Fibroblast of skin of abdomen (primary cell): Measurements from ENCODE around the gene TUBA3E.
"Not testable (repeated sequence)": the region's sequence is repeated elsewhere in the genome, so short reads cannot be mapped to it uniquely, and the experiment has no call there.

Experiments used
- DNase-seq: peaks from one replicate; pipeline ENCODE4 v3.0.0-alpha.2; 2013

Gene TUBA3E

DNA sequence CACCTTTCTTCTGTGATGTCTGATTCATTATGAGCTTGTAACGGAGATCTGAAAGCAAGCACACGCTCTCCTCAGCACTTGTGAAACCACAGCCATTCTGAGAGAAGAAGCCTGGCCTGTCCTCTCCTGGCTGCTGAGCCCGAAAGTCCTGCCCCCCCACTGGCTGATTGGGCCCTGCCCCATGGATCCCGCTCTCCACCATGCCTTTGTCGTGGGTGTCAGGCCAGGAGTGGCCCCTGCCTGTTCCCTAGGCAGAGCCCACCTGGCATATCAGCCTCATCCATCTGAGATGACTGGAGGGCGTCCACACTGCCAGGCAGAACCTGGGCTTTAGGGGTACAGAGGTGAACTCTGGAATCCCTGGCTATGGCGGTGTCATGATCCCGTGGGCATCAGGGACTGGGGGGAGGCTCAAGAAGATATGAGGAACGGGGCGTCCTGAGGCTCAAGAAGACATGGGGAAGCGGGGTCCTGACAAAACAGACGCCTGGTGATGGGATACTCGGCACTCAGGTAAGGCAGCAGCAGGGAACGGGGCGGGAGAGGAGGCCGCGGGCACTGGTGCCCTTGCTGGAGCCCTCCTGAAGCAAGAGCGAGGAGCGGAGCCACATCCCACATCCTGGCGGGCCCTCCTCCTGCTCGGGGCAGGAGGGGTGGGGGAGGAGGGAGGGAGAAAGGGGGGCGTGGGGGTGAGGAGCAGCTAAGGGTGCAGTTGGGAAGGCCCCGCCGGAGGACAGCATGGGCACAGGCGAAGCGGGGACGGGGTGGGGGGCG, 54.8 kb downstream of the TUBA3E start:
- DNase-seq, result peak; percentile 7

DNA sequence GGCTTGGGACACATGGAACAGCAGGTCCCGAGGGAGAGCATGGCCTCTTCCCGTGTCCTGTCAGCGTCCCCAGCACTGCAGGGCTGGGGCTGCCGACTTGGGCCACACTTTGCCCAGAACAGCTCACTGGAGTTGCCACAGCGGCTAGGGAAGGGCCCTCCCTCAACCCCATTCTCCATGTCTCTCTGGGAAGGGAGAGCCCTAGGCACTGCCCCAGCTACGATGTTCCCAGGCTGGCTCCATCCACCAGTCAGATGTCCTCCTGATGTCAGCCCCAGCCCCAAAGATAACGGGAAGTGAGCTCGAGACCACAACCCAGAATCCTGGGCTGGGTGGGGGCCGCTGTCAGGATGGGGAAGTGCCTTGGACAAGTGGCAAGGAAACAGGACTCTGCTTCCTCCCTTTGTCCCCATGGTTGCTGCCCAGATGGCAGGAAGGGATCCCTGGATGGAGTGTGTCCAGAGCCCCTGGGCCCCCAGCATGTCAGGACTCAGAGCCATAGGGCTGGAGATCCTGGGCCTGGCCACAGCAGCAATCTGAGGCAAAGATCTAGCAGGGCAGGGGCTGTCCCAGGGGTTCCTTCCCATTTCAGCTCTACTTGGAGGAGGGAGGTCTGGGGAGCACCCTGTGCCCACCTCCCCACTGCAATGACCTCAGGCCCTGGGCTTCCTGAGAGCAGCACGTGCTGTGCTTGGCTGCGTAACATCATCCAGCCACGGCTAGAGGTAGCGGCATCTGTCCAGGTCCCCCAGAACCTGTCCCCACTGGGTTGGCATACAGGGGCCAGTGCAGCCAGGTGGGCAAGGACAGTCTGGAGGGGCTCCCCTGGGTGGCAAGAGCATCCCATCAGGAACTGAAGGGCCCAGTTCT, 55.6 kb downstream of the TUBA3E start:
- DNase-seq, result not testable (repeated sequence)
